ENCODE data around the gene ARHGAP23.
"Not testable (repeated sequence)": the region's sequence is repeated elsewhere in the genome, so short reads cannot be mapped to it uniquely, and the experiment has no call there.

Gene ARHGAP23

GRCh38 chr17:38421171-38421841 lies 7.0 kb upstream of the ARHGAP23 start:
- DNase-seq, result no peak

- no peak for DNase-seq
These were observed 6.1 kb upstream of the ARHGAP23 start for GRCh38 chr17:38421871-38422827.

- DNase-seq, result no peak
These were observed 3.8 kb upstream of the ARHGAP23 start for GRCh38 chr17:38424297-38424972.

GRCh38 chr17:38425031-38425430 lies 3.2 kb upstream of the ARHGAP23 start:
- no peak for DNase-seq

GRCh38 chr17:38425744-38426143 lies 2.5 kb upstream of the ARHGAP23 start:
- no peak for DNase-seq

- DNase-seq, result no peak
These were observed 1.8 kb upstream of the ARHGAP23 start for GRCh38 chr17:38426441-38426840.

GRCh38 chr17:38427160-38427949 lies 909 bp upstream of the ARHGAP23 start:
- no peak for DNase-seq

- no peak for DNase-seq
These were observed 543 bp downstream of the ARHGAP23 start for GRCh38 chr17:38428643-38429371.

GRCh38 chr17:38429476-38430100 lies 1.3 kb downstream of the ARHGAP23 start:
- no peak for DNase-seq

GRCh38 chr17:38430316-38430715 lies 2.1 kb downstream of the ARHGAP23 start:
- no peak for DNase-seq

GRCh38 chr17:38430822-38431221 lies 2.6 kb downstream of the ARHGAP23 start:
- DNase-seq, result no peak

- no peak for DNase-seq
These were observed 3.3 kb downstream of the ARHGAP23 start for GRCh38 chr17:38431346-38432145.

- DNase-seq, result no peak
These were observed 6.0 kb downstream of the ARHGAP23 start for GRCh38 chr17:38434178-38434665.

- DNase-seq, result no peak
These were observed 7.5 kb downstream of the ARHGAP23 start for GRCh38 chr17:38435795-38436194.

GRCh38 chr17:38436386-38436785 lies 8.1 kb downstream of the ARHGAP23 start:
- no peak for DNase-seq

GRCh38 chr17:38437313-38437712 lies 9.0 kb downstream of the ARHGAP23 start:
- not testable (repeated sequence) for DNase-seq

- no peak for DNase-seq
These were observed 11.2 kb downstream of the ARHGAP23 start for GRCh38 chr17:38439436-38439835.

- no peak for DNase-seq
These were observed 12.5 kb downstream of the ARHGAP23 start for GRCh38 chr17:38440614-38441397.

GRCh38 chr17:38441429-38442061 lies 13.3 kb downstream of the ARHGAP23 start:
- no peak for DNase-seq
